ENCODE results near the gene PRKCE. TPM values are rescaled to one million over a fixed set of nuclear protein-coding genes. Genes with fewer than 3 reads are reported as not detected.
A peak's percentile ranks its signal among the peaks of the same experiment; 100 is the strongest.

The PRKCE gene
- total RNA-seq, 1 experiment from 2014 or later, result 2.4 TPM

DNA sequence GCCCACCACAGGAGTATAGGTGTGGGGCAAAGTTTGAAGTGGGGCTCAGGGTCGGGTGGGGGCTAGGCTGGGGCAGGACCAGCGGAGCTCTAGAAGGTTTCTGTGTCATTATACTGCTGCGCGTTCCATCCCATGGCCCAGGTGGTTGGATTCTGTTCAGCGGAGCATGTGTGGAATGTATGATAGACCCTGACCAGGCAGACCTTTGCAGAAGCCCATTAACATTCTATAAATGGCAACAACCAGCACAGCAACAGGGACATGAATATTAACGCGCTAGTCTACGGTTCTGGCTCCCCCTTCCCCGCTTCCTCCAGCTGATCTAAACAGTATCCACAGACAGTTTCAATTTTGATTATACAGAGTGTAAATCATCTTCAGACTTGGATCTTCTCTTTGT, 4.1 kb upstream of the PRKCE start:
- CTCF ChIA-PET, result no interaction called here
- no TSS peak for BruUV-seq (replicated peaks)
- TF ChIP-seq EZH2 (IDR thresholded peaks at IDR 0.05; ENCODE audit: borderline replicate concordance, low read depth, low read length, poor library complexity, severe bottlenecking), result no peak
- TF ChIP-seq, protein P1, sequence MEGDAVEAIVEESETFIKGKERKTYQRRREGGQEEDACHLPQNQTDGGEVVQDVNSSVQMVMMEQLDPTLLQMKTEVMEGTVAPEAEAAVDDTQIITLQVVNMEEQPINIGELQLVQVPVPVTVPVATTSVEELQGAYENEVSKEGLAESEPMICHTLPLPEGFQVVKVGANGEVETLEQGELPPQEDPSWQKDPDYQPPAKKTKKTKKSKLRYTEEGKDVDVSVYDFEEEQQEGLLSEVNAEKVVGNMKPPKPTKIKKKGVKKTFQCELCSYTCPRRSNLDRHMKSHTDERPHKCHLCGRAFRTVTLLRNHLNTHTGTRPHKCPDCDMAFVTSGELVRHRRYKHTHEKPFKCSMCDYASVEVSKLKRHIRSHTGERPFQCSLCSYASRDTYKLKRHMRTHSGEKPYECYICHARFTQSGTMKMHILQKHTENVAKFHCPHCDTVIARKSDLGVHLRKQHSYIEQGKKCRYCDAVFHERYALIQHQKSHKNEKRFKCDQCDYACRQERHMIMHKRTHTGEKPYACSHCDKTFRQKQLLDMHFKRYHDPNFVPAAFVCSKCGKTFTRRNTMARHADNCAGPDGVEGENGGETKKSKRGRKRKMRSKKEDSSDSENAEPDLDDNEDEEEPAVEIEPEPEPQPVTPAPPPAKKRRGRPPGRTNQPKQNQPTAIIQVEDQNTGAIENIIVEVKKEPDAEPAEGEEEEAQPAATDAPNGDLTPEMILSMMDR (conservative IDR thresholded peaks at IDR 0.05; ENCODE audit: low read depth, low read length), result no peak
- H3K27me3 ChIP-seq (replicated peaks; ENCODE audit: insufficient read depth, low read depth, low read length, poor library complexity), result peaks cover 31% of the 10 kb centered on the region
- no peak for DNase-seq (ENCODE audit: low spot score)
- no peaks in the 10 kb centered on the region for H3K36me3 ChIP-seq (ENCODE audit: insufficient read depth, low read length, poor library complexity, severe bottlenecking)
- intact Hi-C loops (cut with micrococcal nuclease; ENCODE audit: unreplicated experiment), result no loop called here
- POLR2A ChIA-PET (ENCODE audit: low non-redundant PET), result no interaction called here
- peaks cover 17% of the 10 kb centered on the region for H3K4me1 ChIP-seq (ENCODE audit: insufficient read depth, low read length, poor library complexity, severe bottlenecking)
- H3K9me3 ChIP-seq (ENCODE audit: low read depth, low read length, poor library complexity, severe bottlenecking), result no peaks in the 10 kb centered on the region
- no peak overlapping the region for H3K27ac ChIP-seq (ENCODE audit: low read depth, low read length, poor library complexity, severe bottlenecking)
- no peak overlapping the region for H3K4me3 ChIP-seq (ENCODE audit: low read depth, low read length, poor library complexity, severe bottlenecking)

DNA sequence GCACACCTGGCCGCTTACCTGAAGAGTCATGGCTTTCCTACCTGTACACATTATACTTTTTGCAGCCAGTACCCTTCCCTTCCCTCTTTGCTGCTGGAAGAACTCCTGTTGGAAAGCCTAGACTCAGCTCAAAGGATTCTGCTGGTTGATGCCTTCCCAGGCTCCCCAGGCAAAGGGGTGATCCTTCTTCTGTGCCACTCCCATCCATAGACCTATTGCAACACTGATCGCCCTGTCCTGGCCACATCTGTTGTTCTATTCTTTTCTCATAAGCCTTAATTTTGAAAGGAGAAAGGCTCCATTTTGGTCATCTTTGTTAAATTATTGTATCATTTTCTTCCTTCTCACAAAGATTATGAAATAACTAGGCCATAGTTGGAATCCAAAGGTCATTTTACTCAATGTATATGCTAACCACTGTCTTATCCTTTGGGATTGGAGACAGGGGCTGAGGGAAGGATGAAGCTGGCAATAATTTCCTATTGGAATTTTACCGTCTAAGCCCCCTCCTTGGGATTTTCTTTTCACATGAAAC, 3.4 kb upstream of the PRKCE start:
- no TSS peak for BruUV-seq (replicated peaks)

DNA sequence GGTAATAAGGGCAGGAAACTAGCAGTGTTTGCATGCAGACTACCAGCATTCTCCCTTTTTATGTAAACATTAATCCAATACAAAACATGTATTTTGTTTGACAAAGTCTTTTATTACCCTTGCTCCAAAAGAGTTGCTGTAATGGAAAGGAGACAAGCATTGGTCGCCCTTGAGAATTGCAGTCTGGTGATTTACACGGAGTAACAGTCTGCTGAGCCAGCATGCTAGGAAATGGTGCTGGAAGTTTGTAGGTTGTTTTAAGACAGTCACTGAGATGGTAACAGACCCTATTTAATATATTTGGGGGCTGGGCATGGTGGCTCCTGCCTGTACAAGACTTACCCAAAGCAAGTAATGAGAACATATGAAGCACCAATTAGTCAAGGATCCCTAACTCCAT, 2.8 kb upstream of the PRKCE start:
- TF ChIP-seq EZH2 (IDR thresholded peaks at IDR 0.05; ENCODE audit: borderline replicate concordance, low read depth, low read length, poor library complexity, severe bottlenecking), result no peak
- Histone ChIP-seq H3K36me3 (ENCODE audit: insufficient read depth, low read length, poor library complexity, severe bottlenecking) (no peaks in the 10 kb centered on the region), H3K9me3 (ENCODE audit: low read depth, low read length, poor library complexity, severe bottlenecking) (no peaks in the 10 kb centered on the region), H3K27me3 (replicated peaks; ENCODE audit: insufficient read depth, low read depth, low read length, poor library complexity) (peaks cover 40% of the 10 kb centered on the region), H3K27ac (ENCODE audit: low read depth, low read length, poor library complexity, severe bottlenecking) (no peak overlapping the region), H3K4me3 (ENCODE audit: low read depth, low read length, poor library complexity, severe bottlenecking) (no peak overlapping the region), H3K4me1 (ENCODE audit: insufficient read depth, low read length, poor library complexity, severe bottlenecking) (peaks cover 19% of the 10 kb centered on the region)
- ChIA-PET POLR2A (ENCODE audit: low non-redundant PET) (no interaction called here), CTCF (no interaction called here)
- no TSS peak for BruUV-seq (replicated peaks)
- intact Hi-C loops (cut with micrococcal nuclease; ENCODE audit: unreplicated experiment), result no loop called here
- no peak for DNase-seq (ENCODE audit: low spot score)

More for the DNA sequence above, 3.4 kb upstream of the PRKCE start:
- no peak for DNase-seq (ENCODE audit: low spot score)
- Histone ChIP-seq H3K27ac (ENCODE audit: low read depth, low read length, poor library complexity, severe bottlenecking) (no peak overlapping the region), H3K36me3 (ENCODE audit: insufficient read depth, low read length, poor library complexity, severe bottlenecking) (no peaks in the 10 kb centered on the region), H3K4me3 (ENCODE audit: low read depth, low read length, poor library complexity, severe bottlenecking) (no peak overlapping the region), H3K9me3 (ENCODE audit: low read depth, low read length, poor library complexity, severe bottlenecking) (no peaks in the 10 kb centered on the region), H3K4me1 (ENCODE audit: insufficient read depth, low read length, poor library complexity, severe bottlenecking) (peaks cover 19% of the 10 kb centered on the region), H3K27me3 (replicated peaks; ENCODE audit: insufficient read depth, low read depth, low read length, poor library complexity) (peaks cover 35% of the 10 kb centered on the region)
- ChIA-PET CTCF (no interaction called here), POLR2A (ENCODE audit: low non-redundant PET) (no interaction called here)
- TF ChIP-seq, protein P1 (conservative IDR thresholded peaks at IDR 0.05; ENCODE audit: low read depth, low read length), result no peak
- no peak for TF ChIP-seq EZH2 (IDR thresholded peaks at IDR 0.05; ENCODE audit: borderline replicate concordance, low read depth, low read length, poor library complexity, severe bottlenecking)
- intact Hi-C loops (cut with micrococcal nuclease; ENCODE audit: unreplicated experiment), result no loop called here

DNA sequence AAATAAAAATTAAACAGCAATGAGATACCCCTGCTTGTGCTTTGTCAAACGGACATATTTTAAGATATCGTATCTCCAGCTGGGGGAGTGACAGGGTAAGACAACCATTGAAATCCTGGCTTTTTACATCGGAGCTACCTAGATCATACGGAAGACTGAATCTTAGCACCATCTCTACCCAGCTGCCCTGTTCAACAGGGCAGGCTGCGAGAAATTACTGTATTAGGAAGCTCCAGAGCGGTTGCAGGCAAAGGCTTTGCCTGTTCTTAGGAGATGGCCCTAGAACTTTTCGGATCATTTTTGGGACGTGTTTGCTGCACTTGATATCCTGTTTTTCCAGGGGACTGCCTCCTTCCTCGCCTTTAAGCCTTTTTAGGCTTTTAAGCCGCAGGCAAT, 2.0 kb upstream of the PRKCE start:
- CTCF ChIA-PET, result no interaction called here
- Histone ChIP-seq H3K27me3 (replicated peaks; ENCODE audit: insufficient read depth, low read depth, low read length, poor library complexity) (peaks cover 44% of the 10 kb centered on the region), H3K27ac (ENCODE audit: low read depth, low read length, poor library complexity, severe bottlenecking) (no peak overlapping the region), H3K9me3 (ENCODE audit: low read depth, low read length, poor library complexity, severe bottlenecking) (no peaks in the 10 kb centered on the region), H3K4me3 (ENCODE audit: low read depth, low read length, poor library complexity, severe bottlenecking) (peak overlapping the region; percentile 73), H3K36me3 (ENCODE audit: insufficient read depth, low read length, poor library complexity, severe bottlenecking) (no peaks in the 10 kb centered on the region), H3K4me1 (ENCODE audit: insufficient read depth, low read length, poor library complexity, severe bottlenecking) (peaks cover 19% of the 10 kb centered on the region)
- intact Hi-C loops (cut with micrococcal nuclease; ENCODE audit: unreplicated experiment), result no loop called here
- POLR2A ChIA-PET (ENCODE audit: low non-redundant PET), result no interaction called here
- no peak for TF ChIP-seq EZH2 (IDR thresholded peaks at IDR 0.05; ENCODE audit: borderline replicate concordance, low read depth, low read length, poor library complexity, severe bottlenecking)
- TF ChIP-seq, protein P1 (conservative IDR thresholded peaks at IDR 0.05; ENCODE audit: low read depth, low read length), result no peak
- no peak for DNase-seq (ENCODE audit: low spot score)
- BruUV-seq (replicated peaks), result no TSS peak
